Sigmoid colon (tissue), 3 donors: ENCODE results near the gene MOB3A.

Experiments
- CTCF ChIP-seq, 4 experiments: fragments of 450-650 bp in 3 of 4; fragments of 200-600 bp in 1 of 4; IDR thresholded peaks; one replicate each; pipeline ENCODE4 v1.5.1; 2016 to 2019; ENCODE audit warnings: antibody characterized with exemption in 4 of 4, mild to moderate bottlenecking in 3 of 4, moderate library complexity in 2 of 4
- POLR2A ChIP-seq, 2 donors: fragments of 450-650 bp; IDR thresholded peaks; one replicate each; pipeline ENCODE4 v1.6.1; 2016; ENCODE audit warnings: antibody characterized with exemption in 2 of 2, mild to moderate bottlenecking in 2 of 2, moderate library complexity in 2 of 2

DNA sequence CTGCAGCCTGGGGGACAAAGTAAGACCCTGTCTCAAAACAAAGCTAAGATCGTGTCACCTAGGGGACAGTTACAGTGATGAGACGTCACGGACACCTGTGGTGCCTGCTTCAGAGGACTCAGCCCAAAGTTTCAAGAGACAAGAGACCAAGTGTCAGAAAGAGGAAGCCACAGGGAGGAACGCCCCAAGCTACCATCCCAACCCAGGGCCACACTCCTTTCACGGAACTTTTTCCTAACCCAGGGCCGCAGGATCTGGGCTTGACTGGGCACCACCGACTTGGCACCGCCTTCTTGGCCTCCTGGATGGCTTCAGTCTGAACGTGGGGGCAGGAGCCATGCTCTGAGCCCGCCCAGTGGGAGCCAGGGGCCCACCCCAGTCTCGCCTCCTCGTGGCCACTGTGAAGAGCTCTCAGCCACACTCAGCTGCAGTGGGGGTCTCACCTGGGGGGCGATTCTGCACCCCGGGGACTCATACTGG lies 8.5 kb downstream of the MOB3A start:
- TF ChIP-seq CTCF (IDR thresholded peaks at IDR 0.05): no peak
- TF ChIP-seq POLR2A (IDR thresholded peaks at IDR 0.05): no peak
